ENCODE results near the gene ARHGAP40. TPM values are rescaled to one million over a fixed set of nuclear protein-coding genes. Genes with fewer than 3 reads are reported as not detected.

Gene ARHGAP40
- total and polyA plus RNA-seq, 2 of the 13 experiments (the other 11 are each of a cell fraction or from before 2014, with no cell fraction given), result 0.75 to 2.1 TPM

DNA sequence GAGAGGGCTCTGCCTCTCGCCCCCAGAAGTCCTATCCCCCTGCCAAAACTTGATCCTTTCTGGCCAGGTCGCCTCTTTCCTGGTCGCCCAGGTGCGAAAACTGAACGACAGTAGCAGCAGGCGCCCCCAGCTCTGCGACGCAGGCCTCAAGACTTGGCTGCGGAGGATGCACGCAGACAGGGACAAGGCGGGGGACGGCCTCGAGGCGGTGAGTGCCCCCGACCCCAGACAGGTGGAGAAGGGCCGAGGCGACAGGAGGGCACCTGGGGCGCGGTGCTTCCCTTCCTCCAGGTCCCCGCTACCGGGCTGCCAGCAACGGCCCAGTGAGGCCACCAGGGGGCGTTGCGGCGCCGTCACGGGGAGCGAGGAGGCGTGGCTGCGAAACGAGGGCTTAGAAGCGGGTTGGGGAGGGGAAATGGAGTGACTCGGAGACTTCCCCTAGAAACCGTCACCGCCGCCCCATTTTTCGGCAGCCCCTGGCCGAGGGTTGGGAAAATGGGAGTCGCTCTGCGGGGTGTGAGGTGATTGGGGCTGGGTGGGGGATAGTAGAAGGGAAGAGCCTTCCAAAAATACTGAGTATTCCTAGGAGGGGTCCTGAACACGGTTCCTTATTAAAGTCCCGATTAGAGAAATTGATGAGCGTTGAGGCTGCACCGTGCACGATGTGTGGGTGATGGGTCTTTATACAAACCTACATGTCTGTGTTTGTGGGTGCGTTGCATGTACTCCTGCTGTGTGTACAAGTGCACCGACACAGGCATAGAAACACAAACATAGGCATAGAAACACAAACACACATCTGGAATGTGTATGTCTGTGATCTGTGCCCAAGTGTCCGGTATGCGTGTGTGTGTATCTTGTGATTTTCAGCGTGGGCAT lies 44.6 kb downstream of the ARHGAP40 start (continued):
- TF ChIP-seq, protein P1, sequence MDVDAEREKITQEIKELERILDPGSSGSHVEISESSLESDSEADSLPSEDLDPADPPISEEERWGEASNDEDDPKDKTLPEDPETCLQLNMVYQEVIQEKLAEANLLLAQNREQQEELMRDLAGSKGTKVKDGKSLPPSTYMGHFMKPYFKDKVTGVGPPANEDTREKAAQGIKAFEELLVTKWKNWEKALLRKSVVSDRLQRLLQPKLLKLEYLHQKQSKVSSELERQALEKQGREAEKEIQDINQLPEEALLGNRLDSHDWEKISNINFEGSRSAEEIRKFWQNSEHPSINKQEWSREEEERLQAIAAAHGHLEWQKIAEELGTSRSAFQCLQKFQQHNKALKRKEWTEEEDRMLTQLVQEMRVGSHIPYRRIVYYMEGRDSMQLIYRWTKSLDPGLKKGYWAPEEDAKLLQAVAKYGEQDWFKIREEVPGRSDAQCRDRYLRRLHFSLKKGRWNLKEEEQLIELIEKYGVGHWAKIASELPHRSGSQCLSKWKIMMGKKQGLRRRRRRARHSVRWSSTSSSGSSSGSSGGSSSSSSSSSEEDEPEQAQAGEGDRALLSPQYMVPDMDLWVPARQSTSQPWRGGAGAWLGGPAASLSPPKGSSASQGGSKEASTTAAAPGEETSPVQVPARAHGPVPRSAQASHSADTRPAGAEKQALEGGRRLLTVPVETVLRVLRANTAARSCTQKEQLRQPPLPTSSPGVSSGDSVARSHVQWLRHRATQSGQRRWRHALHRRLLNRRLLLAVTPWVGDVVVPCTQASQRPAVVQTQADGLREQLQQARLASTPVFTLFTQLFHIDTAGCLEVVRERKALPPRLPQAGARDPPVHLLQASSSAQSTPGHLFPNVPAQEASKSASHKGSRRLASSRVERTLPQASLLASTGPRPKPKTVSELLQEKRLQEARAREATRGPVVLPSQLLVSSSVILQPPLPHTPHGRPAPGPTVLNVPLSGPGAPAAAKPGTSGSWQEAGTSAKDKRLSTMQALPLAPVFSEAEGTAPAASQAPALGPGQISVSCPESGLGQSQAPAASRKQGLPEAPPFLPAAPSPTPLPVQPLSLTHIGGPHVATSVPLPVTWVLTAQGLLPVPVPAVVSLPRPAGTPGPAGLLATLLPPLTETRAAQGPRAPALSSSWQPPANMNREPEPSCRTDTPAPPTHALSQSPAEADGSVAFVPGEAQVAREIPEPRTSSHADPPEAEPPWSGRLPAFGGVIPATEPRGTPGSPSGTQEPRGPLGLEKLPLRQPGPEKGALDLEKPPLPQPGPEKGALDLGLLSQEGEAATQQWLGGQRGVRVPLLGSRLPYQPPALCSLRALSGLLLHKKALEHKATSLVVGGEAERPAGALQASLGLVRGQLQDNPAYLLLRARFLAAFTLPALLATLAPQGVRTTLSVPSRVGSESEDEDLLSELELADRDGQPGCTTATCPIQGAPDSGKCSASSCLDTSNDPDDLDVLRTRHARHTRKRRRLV (CRISPR knock-in tag; IDR thresholded peaks at IDR 0.05), result no peak
- TF ChIP-seq ZNF232 (CRISPR knock-in tag; IDR thresholded peaks at IDR 0.05; ENCODE audit: borderline replicate concordance), result no peak
- no peak for TF ChIP-seq ZNF24 (IDR thresholded peaks at IDR 0.05)
- TF ChIP-seq SYNCRIP (IDR thresholded peaks at IDR 0.05; ENCODE audit: insufficient read depth, low read depth, low read length), result no peak
- TF ChIP-seq, protein P2, sequence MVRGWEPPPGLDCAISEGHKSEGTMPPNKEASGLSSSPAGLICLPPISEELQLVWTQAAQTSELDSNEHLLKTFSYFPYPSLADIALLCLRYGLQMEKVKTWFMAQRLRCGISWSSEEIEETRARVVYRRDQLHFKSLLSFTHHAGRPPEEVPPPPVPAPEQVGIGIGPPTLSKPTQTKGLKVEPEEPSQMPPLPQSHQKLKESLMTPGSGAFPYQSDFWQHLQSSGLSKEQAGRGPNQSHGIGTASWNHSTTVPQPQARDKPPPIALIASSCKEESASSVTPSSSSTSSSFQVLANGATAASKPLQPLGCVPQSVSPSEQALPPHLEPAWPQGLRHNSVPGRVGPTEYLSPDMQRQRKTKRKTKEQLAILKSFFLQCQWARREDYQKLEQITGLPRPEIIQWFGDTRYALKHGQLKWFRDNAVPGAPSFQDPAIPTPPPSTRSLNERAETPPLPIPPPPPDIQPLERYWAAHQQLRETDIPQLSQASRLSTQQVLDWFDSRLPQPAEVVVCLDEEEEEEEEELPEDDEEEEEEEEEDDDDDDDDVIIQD (CRISPR knock-in tag; IDR thresholded peaks at IDR 0.05; ENCODE audit: low read depth), result peak; percentile 56; the same call in 1 of the 2 replicates
- TF ChIP-seq RBFOX2 (IDR thresholded peaks at IDR 0.05; ENCODE audit: low read depth, low read length), result no peak
- TF ChIP-seq NR3C1 (CRISPR knock-in tag; IDR thresholded peaks at IDR 0.05), result no peak
- no peak for TF ChIP-seq ZNF326 (CRISPR knock-in tag; IDR thresholded peaks at IDR 0.05; ENCODE audit: borderline replicate concordance)
- no peak for TF ChIP-seq PHF21A (CRISPR knock-in tag; IDR thresholded peaks at IDR 0.05)
- TF ChIP-seq, protein P3, sequence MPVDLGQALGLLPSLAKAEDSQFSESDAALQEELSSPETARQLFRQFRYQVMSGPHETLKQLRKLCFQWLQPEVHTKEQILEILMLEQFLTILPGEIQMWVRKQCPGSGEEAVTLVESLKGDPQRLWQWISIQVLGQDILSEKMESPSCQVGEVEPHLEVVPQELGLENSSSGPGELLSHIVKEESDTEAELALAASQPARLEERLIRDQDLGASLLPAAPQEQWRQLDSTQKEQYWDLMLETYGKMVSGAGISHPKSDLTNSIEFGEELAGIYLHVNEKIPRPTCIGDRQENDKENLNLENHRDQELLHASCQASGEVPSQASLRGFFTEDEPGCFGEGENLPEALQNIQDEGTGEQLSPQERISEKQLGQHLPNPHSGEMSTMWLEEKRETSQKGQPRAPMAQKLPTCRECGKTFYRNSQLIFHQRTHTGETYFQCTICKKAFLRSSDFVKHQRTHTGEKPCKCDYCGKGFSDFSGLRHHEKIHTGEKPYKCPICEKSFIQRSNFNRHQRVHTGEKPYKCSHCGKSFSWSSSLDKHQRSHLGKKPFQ (CRISPR knock-in tag; IDR thresholded peaks at IDR 0.05; ENCODE audit: insufficient replicate concordance), result no peak
- TF ChIP-seq AGO1 (IDR thresholded peaks at IDR 0.05; ENCODE audit: low read depth, low read length, poor library complexity, severe bottlenecking), result no peak
- TF ChIP-seq SRY (CRISPR knock-in tag; IDR thresholded peaks at IDR 0.05), result 0 out of 2 replicates have a peak, but pooled peaks have one; percentile 18
- TF ChIP-seq RAD21 (CRISPR knock-in tag; IDR thresholded peaks at IDR 0.05), result peak; percentile 99
- TF ChIP-seq, protein P4, sequence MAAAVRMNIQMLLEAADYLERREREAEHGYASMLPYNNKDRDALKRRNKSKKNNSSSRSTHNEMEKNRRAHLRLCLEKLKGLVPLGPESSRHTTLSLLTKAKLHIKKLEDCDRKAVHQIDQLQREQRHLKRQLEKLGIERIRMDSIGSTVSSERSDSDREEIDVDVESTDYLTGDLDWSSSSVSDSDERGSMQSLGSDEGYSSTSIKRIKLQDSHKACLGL (CRISPR knock-in tag; IDR thresholded peaks at IDR 0.05), result no peak
- TF ChIP-seq POLR2G (IDR thresholded peaks at IDR 0.05; ENCODE audit: low read depth, low read length), result no peak
- TF ChIP-seq MLLT10 (CRISPR knock-in tag; IDR thresholded peaks at IDR 0.05), result no peak
- TF ChIP-seq ZSCAN25 (CRISPR knock-in tag; IDR thresholded peaks at IDR 0.05), result no peak; the same call in 1 of the 2 replicates
- peak; percentile 76; the same call in 1 of the 2 replicates for TF ChIP-seq KDM5B (CRISPR knock-in tag; IDR thresholded peaks at IDR 0.05; ENCODE audit: borderline replicate concordance)
- no peak for TF ChIP-seq ZNF333 (CRISPR knock-in tag; IDR thresholded peaks at IDR 0.05; ENCODE audit: borderline replicate concordance)
- TF ChIP-seq ZNF552 (CRISPR knock-in tag; IDR thresholded peaks at IDR 0.05; ENCODE audit: borderline replicate concordance), result no peak; the same call in 1 of the 2 replicates
- TF ChIP-seq ZNF678 (CRISPR knock-in tag; IDR thresholded peaks at IDR 0.05), result peak; percentile 88; the same call in 1 of the 2 replicates
